Measurements from ENCODE around the gene IL24.

DNA sequence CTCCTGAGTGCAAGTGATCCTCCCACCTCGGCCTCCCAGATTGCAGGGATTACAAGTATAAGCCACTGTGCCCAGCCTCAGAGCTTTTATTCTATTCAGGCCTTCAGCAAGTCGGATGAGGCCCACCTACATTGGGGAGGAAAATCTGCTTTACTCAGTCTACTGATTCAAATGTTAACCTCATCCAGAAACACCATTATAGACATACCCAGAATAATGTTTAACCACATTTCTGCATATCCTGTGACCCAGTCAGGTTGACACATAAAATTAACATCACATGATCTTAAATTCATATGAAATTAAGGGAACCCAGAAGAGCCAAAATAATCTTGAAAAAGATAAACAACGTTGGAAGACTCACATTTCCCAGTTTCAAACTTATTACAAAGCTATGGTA is 16.9 kb upstream of the IL24 start:
- TF ChIP-seq, protein P1, sequence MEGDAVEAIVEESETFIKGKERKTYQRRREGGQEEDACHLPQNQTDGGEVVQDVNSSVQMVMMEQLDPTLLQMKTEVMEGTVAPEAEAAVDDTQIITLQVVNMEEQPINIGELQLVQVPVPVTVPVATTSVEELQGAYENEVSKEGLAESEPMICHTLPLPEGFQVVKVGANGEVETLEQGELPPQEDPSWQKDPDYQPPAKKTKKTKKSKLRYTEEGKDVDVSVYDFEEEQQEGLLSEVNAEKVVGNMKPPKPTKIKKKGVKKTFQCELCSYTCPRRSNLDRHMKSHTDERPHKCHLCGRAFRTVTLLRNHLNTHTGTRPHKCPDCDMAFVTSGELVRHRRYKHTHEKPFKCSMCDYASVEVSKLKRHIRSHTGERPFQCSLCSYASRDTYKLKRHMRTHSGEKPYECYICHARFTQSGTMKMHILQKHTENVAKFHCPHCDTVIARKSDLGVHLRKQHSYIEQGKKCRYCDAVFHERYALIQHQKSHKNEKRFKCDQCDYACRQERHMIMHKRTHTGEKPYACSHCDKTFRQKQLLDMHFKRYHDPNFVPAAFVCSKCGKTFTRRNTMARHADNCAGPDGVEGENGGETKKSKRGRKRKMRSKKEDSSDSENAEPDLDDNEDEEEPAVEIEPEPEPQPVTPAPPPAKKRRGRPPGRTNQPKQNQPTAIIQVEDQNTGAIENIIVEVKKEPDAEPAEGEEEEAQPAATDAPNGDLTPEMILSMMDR (IDR thresholded peaks at IDR 0.05; ENCODE audit: low read depth, low read length), result no peak
- TF ChIP-seq EZH2phosphoT487 (IDR thresholded peaks at IDR 0.05; ENCODE audit: low read depth), result no peak
